ENCODE data around the gene RTCB. TPM values are rescaled to one million over a fixed set of nuclear protein-coding genes. Genes with fewer than 3 reads are reported as not detected.

Gene RTCB
- total and polyA plus RNA-seq, 2 of the 13 experiments (the other 11 are each of a cell fraction or from before 2014, with no cell fraction given) = 108 to 167 TPM

GRCh38 chr22:32342977-32343376, 69.1 kb downstream of the RTCB start (continued):
- TF ChIP-seq ZBTB40 (IDR thresholded peaks at IDR 0.05) (no peak), ZBTB40 (CRISPR knock-in tag; IDR thresholded peaks at IDR 0.05) (no peak), ZFP36 (IDR thresholded peaks at IDR 0.05; ENCODE audit: borderline replicate concordance, low read depth, low read length, partially characterized antibody) (no peak), NAIF1 (CRISPR knock-in tag; IDR thresholded peaks at IDR 0.05; ENCODE audit: borderline replicate concordance) (no peak), SOX6 (IDR thresholded peaks at IDR 0.05) (no peak), SOX6 (CRISPR knock-in tag; IDR thresholded peaks at IDR 0.05) (no peak), ZNF280B (CRISPR knock-in tag; IDR thresholded peaks at IDR 0.05; ENCODE audit: borderline replicate concordance) (no peak), HOXA5 (CRISPR knock-in tag; IDR thresholded peaks at IDR 0.05) (no peak), KLF9 (CRISPR knock-in tag; IDR thresholded peaks at IDR 0.05; ENCODE audit: low read depth) (no peak), MXD4 (CRISPR knock-in tag; IDR thresholded peaks at IDR 0.05) (no peak), ZNF136 (CRISPR knock-in tag; IDR thresholded peaks at IDR 0.05; ENCODE audit: low read depth) (no peak), CSRNP2 (CRISPR knock-in tag; conservative IDR thresholded peaks at IDR 0.05; ENCODE audit: low read depth) (no peak)
